ENCODE results near the gene CCL8. TPM values are rescaled to one million over a fixed set of nuclear protein-coding genes. Genes with fewer than 3 reads are reported as not detected.

CCL8 gene
- total RNA-seq, 3 donors from 2014 or later: 0.66 to 2.6 (median 0.88) TPM

GRCh38 chr17:34285286-34285792, 33.9 kb upstream of the CCL8 start, which contains the start of gene CCL11:
CCL11 (plus strand) TSS chr17:34285742; CDS start chr17:34285809, 67 bp downstream.
- Histone ChIP-seq H3K36me3 (no peaks in the 10 kb centered on the region), H3K27me3 (no peaks in the 10 kb centered on the region), H3K9me3 (no peaks in the 10 kb centered on the region), H3K27ac (no peak within 1 kb of the TSS), H3K4me3 (no peak within 1 kb of the TSS), H3K4me1 (no peaks in the 10 kb centered on the region)
- no peak for DNase-seq (ENCODE audit: low spot score in 2 of 2)
- intact Hi-C loops (cut with DNase I; ENCODE audit: low total_unique reads): no loop called here
- TF ChIP-seq POLR2AphosphoS5 (IDR thresholded peaks at IDR 0.05) (no peak), POLR2A (IDR thresholded peaks at IDR 0.05) (no peak), CTCF (IDR thresholded peaks at IDR 0.05) (no peak)

- no peak for DNase-seq (ENCODE audit: low spot score in 2 of 2)
Measured at GRCh38 chr17:34287875-34288274, 31.4 kb upstream of the CCL8 start.

GRCh38 chr17:34290586-34290985, 28.6 kb upstream of the CCL8 start:
- no peaks in the 10 kb centered on the region for H3K4me1 ChIP-seq
- no peaks in the 10 kb centered on the region for H3K9me3 ChIP-seq
- no peak for DNase-seq (ENCODE audit: low spot score in 2 of 2)
- H3K27me3 ChIP-seq: no peaks in the 10 kb centered on the region
- intact Hi-C loops (cut with DNase I; ENCODE audit: low total_unique reads): no loop called here
- TF ChIP-seq POLR2AphosphoS5 (IDR thresholded peaks at IDR 0.05) (no peak), POLR2A (IDR thresholded peaks at IDR 0.05) (no peak), CTCF (IDR thresholded peaks at IDR 0.05) (no peak)
- no peaks in the 10 kb centered on the region for H3K36me3 ChIP-seq
- no peak overlapping the region for H3K4me3 ChIP-seq
- no peak overlapping the region for H3K27ac ChIP-seq

More at GRCh38 chr17:34287875-34288274, 31.4 kb upstream of the CCL8 start:
- Histone ChIP-seq H3K4me1 (no peaks in the 10 kb centered on the region), H3K4me3 (no peak overlapping the region), H3K9me3 (no peaks in the 10 kb centered on the region), H3K27me3 (no peaks in the 10 kb centered on the region), H3K36me3 (no peaks in the 10 kb centered on the region), H3K27ac (no peak overlapping the region)
- TF ChIP-seq POLR2A (IDR thresholded peaks at IDR 0.05) (no peak), CTCF (IDR thresholded peaks at IDR 0.05) (no peak), POLR2AphosphoS5 (IDR thresholded peaks at IDR 0.05) (no peak)
- intact Hi-C loops (cut with DNase I; ENCODE audit: low total_unique reads): no loop called here

- no peak overlapping the region for H3K27ac ChIP-seq
- no peaks in the 10 kb centered on the region for H3K27me3 ChIP-seq
- no peaks in the 10 kb centered on the region for H3K4me1 ChIP-seq
- intact Hi-C loops (cut with DNase I; ENCODE audit: low total_unique reads): no loop called here
- TF ChIP-seq POLR2AphosphoS5 (IDR thresholded peaks at IDR 0.05) (no peak), POLR2A (IDR thresholded peaks at IDR 0.05) (no peak), CTCF (IDR thresholded peaks at IDR 0.05) (no peak)
- DNase-seq (ENCODE audit: low spot score in 2 of 2): no peak
- H3K36me3 ChIP-seq: no peaks in the 10 kb centered on the region
- no peaks in the 10 kb centered on the region for H3K9me3 ChIP-seq
- H3K4me3 ChIP-seq: no peak overlapping the region
Measured at GRCh38 chr17:34291721-34292348, 27.4 kb upstream of the CCL8 start.

- Histone ChIP-seq H3K4me3 (no peak overlapping the region), H3K9me3 (no peaks in the 10 kb centered on the region), H3K27me3 (no peaks in the 10 kb centered on the region), H3K4me1 (peaks cover 0 to 6% of the 10 kb centered on the region in 2 donors), H3K27ac (no peak overlapping the region), H3K36me3 (no peaks in the 10 kb centered on the region)
- no peak for TF ChIP-seq POLR2A (IDR thresholded peaks at IDR 0.05)
- no peak for TF ChIP-seq CTCF (IDR thresholded peaks at IDR 0.05)
- TF ChIP-seq POLR2AphosphoS5 (IDR thresholded peaks at IDR 0.05): no peak
- no peak for DNase-seq (ENCODE audit: low spot score in 2 of 2)
- intact Hi-C loops (cut with DNase I; ENCODE audit: low total_unique reads): no loop called here
Measured at GRCh38 chr17:34299027-34299426, 20.2 kb upstream of the CCL8 start.
